Activated CD4-positive, CD25-positive, alpha-beta regulatory T cell treated with anti-CD3 and anti-CD28 coated beads, Interleukin-2, amount 50 U/mL, for 72 hours (primary cell): ENCODE results near the gene RBM42.
A peak's percentile ranks its signal among the peaks of the same experiment; 100 is the strongest.
"Not testable (repeated sequence)": the region's sequence is repeated elsewhere in the genome, so short reads cannot be mapped to it uniquely, and the experiment has no call there.

Experiments used
- DNase-seq: peaks from one replicate; pipeline ENCODE4 v3.0.0; 2021

Gene RBM42

DNA sequence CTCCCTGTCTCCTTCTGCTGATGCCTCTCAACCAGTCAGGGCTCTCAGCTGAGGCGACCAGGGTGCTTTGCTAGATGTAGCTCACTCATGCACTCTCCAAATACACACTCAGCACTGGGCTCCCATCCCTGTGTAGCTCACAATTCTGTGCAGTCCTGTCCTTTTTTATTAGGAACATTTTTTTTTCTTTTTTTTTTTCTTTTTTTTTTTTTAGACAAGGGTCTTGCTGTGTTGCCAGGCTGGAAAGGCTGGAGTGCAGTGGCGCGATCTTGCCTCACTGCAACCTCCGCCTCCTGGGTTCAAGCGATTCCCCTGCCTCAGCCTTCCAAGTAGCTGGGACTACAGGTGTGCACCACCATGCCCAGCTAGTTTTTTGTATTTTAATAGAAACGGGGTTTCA is 26.0 kb downstream of the RBM42 start:
- not testable (repeated sequence) for DNase-seq

DNA sequence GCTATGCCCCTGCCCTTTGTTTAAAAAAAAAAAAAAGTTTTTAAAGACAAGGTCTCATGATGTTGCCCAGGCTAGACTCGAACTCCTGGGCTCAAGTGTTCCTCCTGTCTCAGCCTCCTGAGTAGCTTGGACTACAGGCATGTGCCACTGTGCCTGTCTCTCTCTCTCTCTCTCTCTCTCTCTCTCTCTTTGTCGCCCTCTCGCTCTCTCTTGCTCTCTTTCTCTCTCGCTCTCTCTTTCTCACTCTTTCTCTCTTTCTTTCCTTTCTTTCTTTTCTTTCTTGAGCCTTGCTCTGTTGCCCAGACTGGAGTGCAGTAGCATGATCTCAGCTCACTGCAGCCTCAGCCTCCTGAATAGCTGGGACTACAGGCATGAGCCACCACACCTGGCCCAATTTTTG is 26.8 kb downstream of the RBM42 start:
- no peak for DNase-seq

DNA sequence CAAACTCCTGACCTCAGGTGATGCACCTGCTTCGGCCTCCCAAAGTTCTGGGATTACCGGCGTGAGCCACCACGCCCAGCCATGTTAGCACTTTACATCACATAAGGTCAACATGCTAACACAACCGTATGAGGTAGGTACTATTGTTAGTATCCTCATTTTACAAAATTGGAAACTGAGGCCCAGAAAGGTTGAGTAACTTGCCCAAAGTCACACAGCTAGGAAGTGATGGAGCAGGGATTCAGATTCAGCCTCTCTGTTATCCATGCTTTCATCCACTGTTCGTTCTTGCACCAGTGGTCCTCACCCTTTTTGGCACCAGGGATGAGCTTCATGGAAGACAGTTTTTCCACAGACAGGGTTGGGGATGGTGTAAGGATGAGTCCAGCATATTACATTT is 27.9 kb downstream of the RBM42 start:
- DNase-seq: no peak

DNA sequence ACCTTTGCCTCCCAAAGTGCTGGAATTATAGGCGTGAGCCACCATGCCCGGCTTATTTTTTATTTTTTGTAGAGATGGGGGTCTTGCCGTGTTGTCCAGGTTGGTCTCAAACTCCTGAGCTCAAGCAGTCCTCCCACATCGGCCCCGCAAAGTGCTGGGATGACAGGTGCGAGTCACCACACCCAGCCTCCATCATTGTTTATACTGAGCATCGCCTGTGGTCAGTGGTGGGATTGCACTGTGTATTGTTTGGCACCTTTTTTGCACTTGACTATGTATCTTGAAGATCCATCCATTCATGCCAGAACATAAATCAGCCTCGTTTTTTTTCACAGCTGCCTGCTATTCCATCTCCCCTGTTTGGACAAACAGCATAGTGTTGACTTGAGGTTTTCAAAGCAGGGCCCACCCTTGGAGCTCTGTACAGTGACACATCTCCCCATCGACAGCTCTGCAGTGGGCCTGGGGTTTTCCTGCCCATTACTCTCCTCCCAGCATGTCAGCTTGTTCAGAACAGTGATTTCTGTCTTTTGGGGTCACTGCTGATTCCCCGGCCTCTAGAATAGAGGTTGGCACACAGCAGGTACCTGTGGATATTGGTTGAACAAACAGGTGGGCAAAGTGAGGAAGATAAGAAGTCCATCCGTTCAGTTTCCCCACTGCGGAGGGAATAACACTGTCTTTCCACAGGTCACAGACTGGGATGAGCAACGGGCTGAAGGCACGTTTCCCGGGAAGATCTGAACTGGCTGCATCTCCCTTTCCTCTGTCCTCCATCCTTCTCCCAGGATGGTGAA is 29.3 kb downstream of the RBM42 start:
- no peak for DNase-seq

DNA sequence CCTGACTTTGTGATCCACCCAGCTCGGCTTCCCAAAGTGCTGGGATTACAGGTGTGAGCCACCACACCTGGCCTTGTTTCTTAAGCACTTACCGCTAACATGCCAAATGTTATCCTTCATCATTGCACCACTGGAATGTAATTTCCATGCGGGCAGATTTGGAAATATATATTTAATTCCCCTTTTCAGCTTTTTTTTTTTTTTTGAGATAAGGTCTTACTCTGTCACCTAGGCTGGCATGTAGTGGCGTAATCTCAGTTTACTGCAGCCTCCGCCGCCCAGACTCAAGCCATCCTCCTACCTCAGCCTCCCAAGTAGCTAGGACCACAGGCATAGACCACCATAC is 33.1 kb downstream of the RBM42 start:
- DNase-seq: no peak

DNA sequence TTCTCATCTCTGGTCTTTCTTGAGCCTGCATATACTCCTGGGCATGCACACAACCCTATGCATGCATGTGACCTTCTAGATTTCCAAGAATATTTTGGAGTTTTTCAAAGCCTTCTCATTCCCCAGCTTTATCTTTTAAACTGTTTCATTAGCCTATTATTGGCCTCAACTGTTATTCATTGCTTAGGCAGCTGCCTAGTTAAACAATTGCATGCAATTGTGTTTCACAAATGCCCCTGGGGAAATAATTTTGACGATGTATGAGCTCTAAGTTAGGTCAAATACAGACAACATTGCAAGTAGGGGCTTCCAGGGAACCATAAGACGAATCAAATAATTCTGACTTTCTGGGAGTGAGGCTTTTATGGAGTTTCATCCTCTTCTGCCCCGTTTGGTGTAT is 35.1 kb downstream of the RBM42 start:
- DNase-seq: no peak

DNA sequence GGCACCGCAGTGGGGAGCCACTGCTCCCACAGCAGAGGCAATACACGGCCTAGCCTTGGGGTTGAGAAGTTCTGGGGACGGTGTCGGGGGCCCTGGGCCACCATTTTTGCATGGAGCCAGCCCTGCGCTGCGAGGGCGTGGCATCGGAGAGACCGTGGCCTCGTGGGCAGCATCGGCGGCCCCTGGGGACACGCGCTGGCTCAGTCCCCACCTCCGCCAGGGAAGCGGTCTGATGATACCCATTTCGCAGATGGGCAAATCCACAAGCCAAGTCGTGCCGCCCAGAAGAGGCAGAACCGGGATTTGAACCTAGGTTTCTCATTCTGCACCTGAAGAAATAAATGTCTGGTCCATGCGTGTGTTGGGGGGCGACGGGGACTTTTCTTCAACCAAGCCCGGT is 36.3 kb downstream of the RBM42 start:
- DNase-seq: no peak

DNA sequence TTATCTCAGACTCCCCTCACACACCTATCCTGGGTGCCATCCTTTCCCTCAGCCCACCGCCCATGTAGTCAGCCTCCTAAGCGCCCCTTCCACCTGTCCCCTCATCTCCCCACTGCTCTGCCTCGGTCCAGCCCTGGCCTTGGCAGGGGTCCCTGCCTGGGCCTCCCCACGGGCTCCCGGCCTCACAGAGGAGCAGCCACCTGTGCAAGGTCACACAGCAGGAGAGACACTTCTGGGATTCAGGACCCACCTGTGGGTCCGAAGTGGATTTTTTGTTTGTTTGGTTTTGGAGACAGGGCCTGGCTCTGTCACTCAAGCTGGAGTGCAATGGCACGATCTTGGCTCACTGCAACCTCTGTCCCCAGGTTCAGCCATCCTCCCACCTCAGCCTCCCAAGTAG is 36.8 kb downstream of the RBM42 start:
- DNase-seq: no peak

DNA sequence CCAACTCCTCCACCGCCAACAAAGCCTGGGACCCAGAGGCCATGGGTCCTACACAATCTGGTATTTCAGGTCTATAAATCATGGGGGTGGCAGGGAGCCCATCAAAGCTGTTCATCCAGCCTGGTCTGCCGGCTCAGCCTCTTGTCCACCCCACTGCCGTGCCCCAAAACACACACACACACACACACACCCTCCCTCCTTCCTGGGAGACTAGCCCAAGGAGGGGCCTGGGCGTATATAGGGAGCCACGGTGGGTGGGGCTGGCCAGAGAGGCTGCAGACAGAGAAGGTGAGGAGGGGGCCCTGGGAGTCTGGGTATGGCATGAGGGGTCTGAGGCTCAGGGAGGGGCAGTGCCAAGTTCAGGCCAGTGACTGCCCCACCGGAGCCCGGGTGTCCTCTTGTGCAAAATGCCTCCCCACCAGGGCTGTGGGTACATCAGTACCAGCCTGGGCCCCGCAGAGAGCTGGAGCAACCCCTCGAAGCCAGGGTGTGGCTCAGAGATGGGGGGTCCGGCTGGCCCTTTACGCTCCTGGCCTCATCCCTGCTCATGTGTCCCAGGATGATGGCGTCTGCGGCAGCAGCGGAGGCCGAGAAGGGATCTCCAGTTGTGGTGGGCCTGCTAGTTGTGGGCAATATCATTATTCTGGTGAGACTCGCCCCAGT is 37.5 kb downstream of the RBM42 start, which contains the start of gene UPK1A:
UPK1A (plus strand) TSS at position 267 of the 663 bp plus-strand sequence; CDS start at position 563, 296 bp downstream.
- DNase-seq: no peak

DNA sequence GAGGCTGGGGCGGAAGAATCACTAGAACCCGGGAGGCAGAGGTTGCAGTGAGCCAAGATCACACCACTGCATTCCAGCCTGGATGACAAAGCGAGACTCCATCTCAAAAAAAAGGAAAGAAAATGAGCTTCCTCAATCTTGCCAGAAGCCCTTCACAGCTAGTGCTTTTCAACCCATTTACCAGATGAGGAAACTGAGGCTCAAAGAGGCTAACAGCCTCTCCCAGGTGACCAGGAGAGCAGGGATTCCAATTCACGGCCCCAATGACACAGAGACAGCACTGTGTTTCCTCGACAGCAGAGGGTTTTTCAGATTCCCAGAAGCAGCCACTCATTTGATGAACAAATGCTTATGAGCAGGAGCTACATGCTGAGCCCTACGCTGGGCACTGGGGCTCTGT is 40.7 kb downstream of the RBM42 start:
- no peak for DNase-seq

DNA sequence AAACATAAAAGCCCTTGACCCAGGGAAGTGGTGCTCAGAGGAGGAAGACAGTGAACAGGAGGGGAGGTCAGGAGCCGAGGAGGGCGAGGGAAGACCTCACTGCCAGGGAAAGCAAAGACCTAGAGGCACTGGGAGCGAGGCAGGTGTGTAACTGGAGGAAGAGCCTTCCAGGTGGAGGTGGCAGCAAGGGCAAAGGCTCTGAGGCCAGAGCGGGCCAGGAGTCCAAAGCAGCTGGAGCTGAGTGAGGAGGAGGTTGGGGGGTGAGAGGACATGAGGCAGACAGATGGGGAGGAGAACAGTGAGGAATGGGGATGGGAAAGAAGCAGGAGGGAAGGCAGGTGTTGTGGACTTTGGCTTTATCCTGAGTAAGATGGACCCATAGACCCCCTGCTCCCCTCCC is 41.1 kb downstream of the RBM42 start:
- DNase-seq: no peak

DNA sequence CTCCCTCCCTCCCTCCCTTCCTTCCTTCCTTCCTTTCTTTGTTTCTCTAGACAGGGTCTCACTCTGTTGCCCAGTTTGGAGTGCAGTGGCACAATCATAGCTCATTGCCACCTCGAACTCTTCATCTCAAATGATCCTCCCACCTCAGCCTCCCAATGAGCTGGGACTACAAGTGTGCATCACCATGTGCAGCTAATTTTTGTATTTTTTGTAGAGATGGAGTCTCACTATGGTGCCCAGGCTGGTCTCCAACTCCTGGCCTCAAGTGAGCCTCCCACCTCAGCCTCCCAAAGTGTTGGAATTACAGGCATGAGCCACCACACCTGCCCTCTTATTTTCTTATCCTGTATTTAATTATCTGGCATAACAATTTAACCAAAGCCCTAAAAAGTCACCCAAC is 41.9 kb downstream of the RBM42 start:
- no peak for DNase-seq

DNA sequence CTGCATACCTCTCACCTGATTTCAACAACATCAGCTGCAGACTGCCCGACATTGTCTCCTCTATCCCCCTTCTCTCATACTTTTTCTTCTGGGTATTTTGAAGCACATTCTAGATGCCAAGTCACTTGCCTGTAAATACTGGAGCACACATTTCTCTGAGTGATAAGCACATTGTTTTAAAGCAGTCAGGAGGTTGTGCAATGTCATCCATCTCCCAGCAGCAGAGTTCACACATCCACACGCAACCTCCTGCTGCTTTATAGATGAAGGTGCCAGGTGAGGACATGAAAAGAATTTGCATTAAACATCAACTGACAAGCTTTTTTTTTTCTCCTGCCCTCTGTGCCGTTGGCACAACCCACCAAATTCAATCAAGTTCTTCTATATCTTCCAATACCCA is 43.0 kb downstream of the RBM42 start:
- no peak for DNase-seq

DNA sequence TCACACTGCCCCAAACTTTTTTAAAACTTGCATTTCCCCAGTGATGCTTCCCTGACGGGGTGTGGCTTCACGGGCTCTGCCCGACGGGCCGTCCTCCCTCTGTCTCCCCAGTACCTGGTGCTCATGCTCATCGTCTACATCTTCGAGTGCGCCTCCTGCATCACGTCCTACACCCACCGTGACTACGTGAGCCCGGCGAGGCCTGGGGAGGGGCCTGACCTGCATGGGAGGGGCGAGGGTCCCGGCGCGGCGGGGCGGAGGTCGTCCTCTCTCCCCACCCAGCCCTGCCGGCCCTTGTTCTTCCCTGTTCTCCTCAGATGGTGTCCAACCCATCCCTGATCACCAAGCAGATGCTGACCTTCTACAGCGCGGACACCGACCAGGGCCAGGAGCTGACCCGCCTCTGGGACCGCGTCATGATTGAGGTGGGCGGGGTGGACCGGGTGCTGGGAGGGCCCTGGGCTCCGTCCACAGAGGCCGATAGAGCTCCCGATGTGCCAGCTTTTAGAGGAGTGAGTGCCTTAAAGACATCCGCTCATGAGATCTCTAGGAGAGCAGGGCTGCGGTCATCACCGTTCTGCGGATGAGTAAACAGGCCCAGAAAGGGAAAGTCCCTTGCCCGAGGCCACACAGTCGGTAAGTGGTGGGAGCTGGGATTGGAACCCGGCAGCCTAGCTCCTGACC is 44.4 kb downstream of the RBM42 start:
- peak; percentile 45 for DNase-seq

DNA sequence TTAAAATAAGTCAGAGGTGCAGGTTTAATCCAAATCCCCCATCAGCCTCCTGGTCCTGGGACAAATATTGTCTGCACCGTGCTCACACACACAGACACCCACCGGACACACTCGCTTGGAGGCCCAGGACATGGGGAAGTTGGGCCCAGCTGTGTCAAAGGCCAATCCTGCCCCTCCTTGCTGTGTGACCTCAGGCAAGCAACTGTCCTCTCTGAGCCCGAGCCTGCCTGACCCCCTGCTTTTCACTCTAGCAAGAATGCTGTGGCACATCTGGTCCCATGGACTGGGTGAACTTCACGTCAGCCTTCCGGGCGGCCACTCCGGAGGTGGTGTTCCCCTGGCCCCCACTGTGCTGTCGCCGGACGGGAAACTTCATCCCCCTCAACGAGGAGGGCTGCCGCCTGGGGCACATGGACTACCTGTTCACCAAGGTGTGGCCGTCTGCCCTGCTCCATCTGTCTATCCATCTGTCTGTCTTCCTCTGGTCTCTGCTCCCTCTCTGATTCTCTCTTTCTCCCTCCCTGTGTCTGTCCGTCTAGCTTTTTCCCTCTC is 46.8 kb downstream of the RBM42 start:
- DNase-seq: no peak
